Activated CD8-positive, alpha-beta memory T cell treated with anti-CD3 and anti-CD28 coated beads for 36 hours (primary cell): ENCODE measurements around the gene ATP5F1E. TPM values are rescaled to one million over a fixed set of nuclear protein-coding genes. Genes with fewer than 3 reads are reported as not detected.

Experiments
- CTCF ChIA-PET: fragments of 350-600 bp; sonication (Branson Sonifier 250); formaldehyde crosslinking; loops from one replicate; lab custom pipeline; 2021; ENCODE audit warnings: antibody characterized with exemption; lab: Charles Lee
- POLR2A ChIA-PET: fragments of 350-600 bp; sonication (Branson Sonifier 250); formaldehyde crosslinking; loops from one replicate; lab custom pipeline; 2021; ENCODE audit warnings: antibody characterized with exemption; lab: Charles Lee
- total RNA-seq, 2 experiments: library from RNA; stranded (reverse); gene quantifications; one replicate each; pipeline ENCODE4 v1.2.3, GENCODE V29; 2021

Gene ATP5F1E
- total RNA-seq, 2 experiments from 2014 or later = 86.9 to 97.9 TPM

- POLR2A ChIA-PET = no interaction called here
- CTCF ChIA-PET = no interaction called here
Measured at GRCh38 chr20:59027741-59028320, 4.3 kb downstream of the ATP5F1E start.

- ChIA-PET POLR2A (no interaction called here), CTCF (interaction anchor here (1.0 kb wide), 1 partner anchor 45 kb away, joined by 3 read pairs; no protein-coding TSS in a partner anchor)
Measured at GRCh38 chr20:59026904-59027740, 5.0 kb downstream of the ATP5F1E start.

- ChIA-PET POLR2A (no interaction called here), CTCF (no interaction called here)
Measured at GRCh38 chr20:59025511-59025910, 6.6 kb downstream of the ATP5F1E start.

GRCh38 chr20:59025086-59025485 lies 7.0 kb downstream of the ATP5F1E start:
- ChIA-PET POLR2A (no interaction called here), CTCF (no interaction called here)

DNA sequence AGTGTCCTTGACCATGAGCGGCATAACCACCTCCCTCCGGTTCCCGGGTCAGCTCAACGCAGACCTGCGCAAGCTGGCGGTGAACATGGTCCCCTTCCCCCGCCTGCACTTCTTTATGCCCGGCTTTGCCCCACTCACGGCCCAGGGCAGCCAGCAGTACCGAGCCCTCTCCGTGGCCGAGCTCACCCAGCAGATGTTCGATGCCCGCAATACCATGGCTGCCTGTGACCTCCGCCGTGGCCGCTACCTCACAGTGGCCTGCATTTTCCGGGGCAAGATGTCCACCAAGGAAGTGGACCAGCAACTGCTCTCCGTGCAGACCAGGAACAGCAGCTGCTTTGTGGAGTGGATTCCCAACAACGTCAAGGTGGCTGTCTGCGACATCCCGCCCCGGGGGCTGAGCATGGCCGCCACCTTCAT lies 8.0 kb downstream of the ATP5F1E start:
- CTCF ChIA-PET = no interaction called here
- POLR2A ChIA-PET = no interaction called here

- POLR2A ChIA-PET = no interaction called here
- CTCF ChIA-PET = no interaction called here
Measured at GRCh38 chr20:59023616-59024015, 8.5 kb downstream of the ATP5F1E start.

DNA sequence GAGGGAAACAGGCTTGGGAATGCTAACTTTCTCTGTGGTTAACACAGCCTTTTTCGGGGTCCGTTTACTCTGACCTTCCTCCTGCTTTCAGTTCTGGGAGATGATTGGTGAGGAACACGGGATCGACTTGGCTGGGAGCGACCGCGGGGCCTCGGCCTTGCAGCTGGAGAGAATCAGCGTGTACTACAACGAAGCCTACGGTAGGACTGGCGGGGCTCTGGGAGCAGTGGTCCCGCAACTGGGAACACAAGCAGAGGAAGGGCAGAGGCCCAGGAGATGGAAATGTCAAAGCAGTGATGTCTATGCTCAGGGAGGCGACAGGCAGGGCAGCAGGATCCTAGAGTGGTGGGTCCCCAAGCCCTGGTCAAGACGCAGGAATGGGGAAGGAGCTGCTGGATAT lies 9.4 kb downstream of the ATP5F1E start:
- POLR2A ChIA-PET = no interaction called here
- CTCF ChIA-PET = interaction anchor here (0.7 kb wide), 1 partner anchor 437 kb away, joined by 3 read pairs; no protein-coding TSS in a partner anchor

DNA sequence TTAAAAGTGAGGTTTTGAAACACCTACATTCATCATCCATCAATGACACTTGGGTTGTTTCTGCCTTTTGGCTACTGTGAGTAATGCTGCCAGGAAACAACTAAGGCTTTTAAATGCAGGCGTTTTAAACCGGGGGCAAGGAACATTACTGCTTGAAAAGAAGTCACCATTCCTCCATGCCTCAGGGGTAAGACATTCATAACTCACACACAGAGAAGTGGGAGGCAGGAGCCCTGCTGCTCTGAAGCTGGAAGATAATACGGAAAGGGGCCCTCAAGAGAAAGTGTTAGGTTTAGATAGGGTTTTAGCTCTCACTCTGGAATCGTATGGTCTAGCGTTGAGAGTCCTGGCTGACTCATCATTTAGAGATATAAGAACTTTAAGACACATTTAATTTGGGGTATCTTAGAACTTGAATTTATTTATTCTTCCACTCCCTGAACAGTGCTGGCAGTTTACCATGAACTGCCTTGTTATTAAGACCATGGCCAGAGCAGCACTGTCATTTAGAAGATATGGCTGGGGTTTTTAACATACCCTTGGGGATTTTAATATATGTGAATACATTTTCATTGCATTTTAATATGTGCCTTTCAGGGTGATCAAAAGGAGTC lies 11.1 kb downstream of the ATP5F1E start:
- ChIA-PET CTCF (no interaction called here), POLR2A (no interaction called here)

DNA sequence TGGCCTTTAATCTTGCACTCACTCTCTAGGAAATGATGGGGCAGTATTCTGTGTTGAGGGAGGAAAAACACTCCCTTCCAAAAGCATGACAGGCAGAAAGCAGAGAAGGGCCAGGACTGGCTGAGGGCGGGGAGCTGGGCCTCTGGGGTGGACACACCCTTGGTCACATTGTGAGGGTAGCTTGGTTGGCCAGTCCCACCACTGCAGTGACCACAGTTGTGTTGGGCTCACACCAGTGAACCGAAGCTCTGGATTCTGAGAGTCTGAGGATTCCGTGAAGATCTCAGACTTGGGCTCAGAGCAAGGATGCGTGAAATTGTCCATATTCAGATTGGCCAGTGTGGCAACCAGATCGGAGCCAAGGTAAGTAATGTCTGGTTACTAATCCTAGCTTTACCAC lies 12.9 kb downstream of the ATP5F1E start, which contains the start of gene TUBB1:
TUBB1 (plus strand) TSS at position 213 of the 400 bp plus-strand sequence; CDS start at position 307, 94 bp downstream.
- POLR2A ChIA-PET = interaction anchor here (1.0 kb wide), 1 partner anchor 12 kb away, joined by 3 read pairs; the partner anchor contains the start of gene ATP5F1E

DNA sequence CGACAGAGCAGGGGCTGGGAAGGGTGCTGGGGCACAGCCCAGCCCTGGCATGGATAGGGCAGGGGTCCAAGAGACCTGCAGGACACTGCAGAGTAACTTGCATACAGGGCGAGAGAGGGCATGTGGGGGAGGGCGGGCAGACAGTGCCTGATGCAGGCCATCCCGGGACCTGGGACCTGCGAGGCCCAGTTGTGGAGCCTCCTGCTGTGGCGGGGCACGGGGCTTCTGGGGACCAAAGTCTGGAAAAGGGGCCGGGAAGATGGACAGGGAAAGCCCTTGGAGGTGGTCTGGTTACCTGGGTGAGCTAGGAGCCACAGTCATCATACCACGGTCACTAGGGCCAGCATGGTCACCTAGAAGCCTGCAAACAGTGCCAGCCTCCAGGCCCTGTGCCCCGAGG lies 13.3 kb downstream of the ATP5F1E start:
- POLR2A ChIA-PET = interaction anchor here (1.0 kb wide), 1 partner anchor 13 kb away, joined by 3 read pairs; the partner anchor contains the start of gene ATP5F1E
- CTCF ChIA-PET = no interaction called here

More for the DNA sequence above, 12.9 kb downstream of the ATP5F1E start, which contains the start of gene TUBB1:
- CTCF ChIA-PET = no interaction called here

DNA sequence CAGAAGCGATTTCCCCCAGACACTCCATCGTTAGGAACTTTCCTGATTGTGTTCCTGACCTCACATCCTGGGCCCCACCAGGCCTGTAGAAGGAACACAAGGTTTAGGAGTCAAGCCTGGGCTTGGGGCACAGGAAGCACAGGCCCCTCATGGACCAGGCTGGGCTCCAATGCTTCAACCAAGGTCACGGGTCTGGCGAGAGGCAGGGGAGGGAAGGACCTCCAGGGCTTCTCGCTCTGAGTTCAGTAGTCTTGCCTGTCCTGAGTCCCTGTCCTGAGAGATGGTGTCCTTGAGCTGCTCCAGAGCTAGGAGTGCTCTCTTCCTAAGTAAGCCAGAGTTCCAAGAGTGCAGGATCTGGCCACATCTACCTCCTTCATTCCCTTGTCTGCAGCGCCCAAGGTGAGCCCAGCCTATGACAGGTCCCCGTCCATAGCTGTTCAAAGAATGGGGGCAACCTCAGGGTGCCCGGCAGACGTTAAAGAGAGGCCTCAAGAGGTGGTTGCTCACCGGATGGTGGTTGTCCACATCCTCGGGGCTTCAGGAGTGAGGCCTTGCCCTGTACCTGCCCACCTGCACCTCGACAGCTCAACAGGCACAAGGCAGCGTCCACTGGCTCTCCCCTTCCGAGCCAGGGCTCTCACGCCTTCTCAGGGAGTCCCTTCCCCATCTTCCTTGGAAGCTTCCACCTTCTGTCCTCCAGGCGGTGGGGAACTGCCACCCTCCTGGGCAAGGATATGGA lies 14.5 kb downstream of the ATP5F1E start:
- ChIA-PET CTCF (no interaction called here), POLR2A (interaction anchor here (0.5 kb wide), 1 partner anchor 150 kb away, joined by 5 read pairs; no protein-coding TSS in a partner anchor)

GRCh38 chr20:59016795-59017492 lies 15.2 kb downstream of the ATP5F1E start:
- CTCF ChIA-PET = no interaction called here
- POLR2A ChIA-PET = no interaction called here

DNA sequence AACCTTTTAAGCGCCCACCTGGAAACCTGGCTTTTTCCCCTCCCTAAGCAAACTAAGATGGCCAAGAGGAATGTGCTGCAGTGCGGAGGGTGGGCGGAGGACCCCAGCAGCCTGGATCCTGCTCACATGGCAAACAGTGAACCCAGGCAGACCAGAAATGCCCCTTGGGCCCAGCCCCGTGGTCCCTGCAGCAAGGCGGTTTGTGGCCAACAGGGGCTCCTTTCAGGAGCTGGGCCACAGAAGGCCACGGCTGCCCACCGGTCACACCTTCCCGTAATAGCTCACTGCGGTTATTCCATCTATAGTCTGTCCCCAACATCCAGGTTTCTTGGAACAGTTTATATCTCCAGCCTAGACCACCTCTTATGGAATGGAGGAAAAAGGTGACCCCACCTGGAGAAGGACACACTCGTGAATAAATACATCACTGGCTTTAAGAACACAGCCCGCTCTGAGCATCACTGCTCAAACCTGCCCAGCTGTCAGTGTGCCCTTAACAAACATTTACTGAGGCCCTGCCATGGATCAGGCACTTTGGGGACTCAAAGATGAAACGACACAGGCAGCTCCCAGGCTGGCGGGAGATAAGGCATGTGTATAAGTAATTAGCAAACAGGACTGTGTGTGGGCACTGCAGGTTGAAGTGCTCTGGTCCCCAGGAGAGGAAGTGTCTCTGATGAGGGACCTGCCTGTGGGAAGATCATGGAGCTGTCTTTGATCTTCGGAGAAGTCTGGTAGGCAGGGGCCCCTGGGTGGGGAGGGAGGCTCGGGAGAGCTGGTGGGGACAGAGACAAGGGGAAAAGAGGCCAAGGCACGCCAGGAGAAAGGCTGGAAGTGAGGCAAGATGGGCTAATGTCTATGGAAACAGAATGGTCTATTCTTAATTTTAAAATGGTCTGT lies 16.1 kb downstream of the ATP5F1E start:
- CTCF ChIA-PET = no interaction called here

DNA sequence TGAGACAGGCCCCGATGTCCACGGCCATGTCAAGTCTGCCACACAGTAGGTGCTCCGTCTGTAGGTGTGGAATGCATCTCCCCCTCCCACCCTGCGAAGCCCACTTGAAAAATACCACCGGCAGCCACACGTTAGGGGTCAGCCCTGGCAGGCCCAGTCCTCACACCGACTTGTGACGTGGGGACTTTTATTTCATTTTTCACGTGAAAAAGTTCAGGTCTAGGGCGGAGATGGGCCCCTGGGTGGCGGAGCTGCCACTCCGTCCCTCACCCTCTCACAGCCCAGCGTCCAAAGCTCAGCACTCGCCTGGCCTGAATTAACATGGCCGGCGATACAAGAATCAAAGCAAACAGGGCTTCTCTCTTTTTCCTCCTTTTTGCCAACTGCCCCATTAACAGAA lies 16.7 kb downstream of the ATP5F1E start:
- ChIA-PET POLR2A (no interaction called here), CTCF (no interaction called here)

More for the DNA sequence above, 16.1 kb downstream of the ATP5F1E start:
- POLR2A ChIA-PET = no interaction called here

- ChIA-PET POLR2A (no interaction called here), CTCF (interaction anchor here (1.1 kb wide), 1 partner anchor 17 kb away, joined by 3 read pairs; the partner anchor contains the start of gene ATP5F1E)
Measured at GRCh38 chr20:59014680-59015389, 17.3 kb downstream of the ATP5F1E start.

DNA sequence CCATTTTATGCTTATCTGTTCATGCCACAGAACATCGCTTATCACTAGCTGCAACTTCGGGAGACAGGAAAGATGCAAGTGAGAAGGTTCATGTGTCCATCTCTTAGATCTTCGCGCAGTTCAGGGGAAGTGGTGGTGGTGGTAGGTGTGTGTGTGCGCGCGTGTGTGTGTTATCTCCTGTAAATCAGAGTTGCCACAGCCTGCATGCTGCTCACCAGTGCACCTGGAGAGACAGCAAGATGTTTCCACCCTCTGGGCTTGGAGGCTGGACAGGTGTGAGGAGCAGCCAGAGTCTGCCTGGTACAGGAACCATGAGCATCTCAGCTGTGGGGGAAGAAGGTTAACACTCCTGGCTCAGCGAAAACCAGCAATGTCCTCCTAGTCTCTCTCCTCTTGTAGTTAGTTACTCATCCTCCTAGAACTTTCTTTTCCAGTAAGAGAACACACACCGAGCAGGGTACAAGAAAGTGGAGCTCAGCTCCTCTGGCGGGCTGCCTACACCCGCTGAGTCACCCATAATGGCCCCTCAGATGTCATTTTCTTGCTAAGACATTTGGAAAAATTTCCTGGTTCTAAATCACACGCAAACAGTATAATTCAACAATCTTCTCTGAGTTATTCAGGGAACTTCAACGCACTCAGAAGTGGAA lies 18.1 kb downstream of the ATP5F1E start:
- ChIA-PET CTCF (interaction anchor here (1.1 kb wide), 1 partner anchor 18 kb away, joined by 3 read pairs; the partner anchor contains the start of gene ATP5F1E), POLR2A (no interaction called here)
